Hepatocyte (in vitro differentiated cells): Measurements from ENCODE around the gene BBS4. TPM values are rescaled to one million over a fixed set of nuclear protein-coding genes. Genes with fewer than 3 reads are reported as not detected.

ENCODE experiments used
- DNase-seq: peaks from one replicate; pipeline ENCODE4 v3.0.0-alpha.2; 2016; ENCODE audit warnings: low spot score
- H2AFZ ChIP-seq: fragments of 200-600 bp; sonication (generic); 2 replicates; pipeline ENCODE4 v1.6.0; 2016; ENCODE audit warnings: antibody characterized with exemption, mild to moderate bottlenecking
- H3K27ac ChIP-seq: fragments of 200-600 bp; sonication (generic); 2 replicates; pipeline ENCODE4 v1.5.1; 2016; ENCODE audit warnings: mild to moderate bottlenecking
- H3K27me3 ChIP-seq: fragments of 200-600 bp; sonication (generic); 2 replicates; pipeline ENCODE4 v1.6.1; 2016
- H3K36me3 ChIP-seq: fragments of 200-600 bp; sonication (generic); replicated peaks from 2 replicates; pipeline ENCODE4 v1.5.1; 2016; ENCODE audit warnings: low read depth; ENCODE audit not compliant: insufficient read depth
- H3K4me1 ChIP-seq: fragments of 200-600 bp; sonication (generic); 2 replicates; pipeline ENCODE4 v1.5.1; 2016; ENCODE audit warnings: mild to moderate bottlenecking, moderate library complexity; ENCODE audit not compliant: insufficient read depth
- H3K4me2 ChIP-seq: fragments of 200-600 bp; sonication (generic); 2 replicates; pipeline ENCODE4 v1.6.0; 2016
- H3K4me3 ChIP-seq: fragments of 200-600 bp; sonication (generic); 2 replicates; pipeline ENCODE4 v1.5.1; 2016; ENCODE audit warnings: mild to moderate bottlenecking
- H3K79me2 ChIP-seq: fragments of 200-600 bp; sonication (generic); 2 replicates; pipeline ENCODE4 v1.6.0; 2017; ENCODE audit warnings: mild to moderate bottlenecking
- H3K9me2 ChIP-seq: fragments of 200-600 bp; sonication (generic); replicated peaks from 2 replicates; pipeline ENCODE4 v1.6.0; 2017; ENCODE audit warnings: mild to moderate bottlenecking; ENCODE audit not compliant: insufficient read depth
- H3K9me3 ChIP-seq: fragments of 200-600 bp; sonication (generic); 2 replicates; pipeline ENCODE4 v1.5.1; 2016; ENCODE audit warnings: low read depth, mild to moderate bottlenecking
- H4K20me1 ChIP-seq: fragments of 200-600 bp; sonication (generic); 2 replicates; pipeline ENCODE4 v1.6.0; 2016; ENCODE audit warnings: mild to moderate bottlenecking; ENCODE audit not compliant: insufficient read depth, poor library complexity, severe bottlenecking
- EZH2 ChIP-seq: fragments of 200-600 bp; sonication (generic); IDR thresholded peaks from 2 replicates; pipeline ENCODE4 v1.6.1; 2016; ENCODE audit warnings: antibody characterized with exemption, mild to moderate bottlenecking, borderline replicate concordance
- EZH2phosphoT487 ChIP-seq: fragments of 200-600 bp; sonication (generic); IDR thresholded peaks from one replicate; pipeline ENCODE4 v1.6.1; 2018; ENCODE audit warnings: antibody characterized with exemption, mild to moderate bottlenecking, low read depth, moderate library complexity; ENCODE audit not compliant: unreplicated experiment, severe bottlenecking
- WGBS: methylation state at CpG from one replicate; pipeline ENCODE4 v1.1.6; 2016; ENCODE audit warnings: low lambda C conversion rate; ENCODE audit errors: missing lambda C conversion rate; 5-methylcytosine and 5-hydroxymethylcytosine counted together
- polyA plus RNA-seq: library from polyadenylated mRNA; unstranded; fragments of >200 nt; fragmentation: Nextera tagmentation; extraction: Ambion mirVana; gene quantifications from 2 replicates; pipeline ENCODE4 v1.2.1, GENCODE V29; 2016
- total RNA-seq: library from RNA; depleted of rRNA; stranded (reverse); fragments of >200 nt; gene quantifications from 2 replicates; pipeline ENCODE4 v1.2.3, GENCODE V29; 2014
- TF ChIP-seq, protein P1 (sequence below): fragments of 200-600 bp; sonication (generic); IDR thresholded peaks from 2 replicates; pipeline ENCODE4 v1.5.1; 2016; ENCODE audit warnings: antibody characterized with exemption, mild to moderate bottlenecking; ENCODE audit not compliant: poor library complexity

Gene BBS4
- total and polyA plus RNA-seq, 2 experiments from 2014 or later = 18.1 to 28.3 TPM

- TF ChIP-seq EZH2 = no peak
- TF ChIP-seq EZH2phosphoT487 = no peak
- TF ChIP-seq, protein P1, sequence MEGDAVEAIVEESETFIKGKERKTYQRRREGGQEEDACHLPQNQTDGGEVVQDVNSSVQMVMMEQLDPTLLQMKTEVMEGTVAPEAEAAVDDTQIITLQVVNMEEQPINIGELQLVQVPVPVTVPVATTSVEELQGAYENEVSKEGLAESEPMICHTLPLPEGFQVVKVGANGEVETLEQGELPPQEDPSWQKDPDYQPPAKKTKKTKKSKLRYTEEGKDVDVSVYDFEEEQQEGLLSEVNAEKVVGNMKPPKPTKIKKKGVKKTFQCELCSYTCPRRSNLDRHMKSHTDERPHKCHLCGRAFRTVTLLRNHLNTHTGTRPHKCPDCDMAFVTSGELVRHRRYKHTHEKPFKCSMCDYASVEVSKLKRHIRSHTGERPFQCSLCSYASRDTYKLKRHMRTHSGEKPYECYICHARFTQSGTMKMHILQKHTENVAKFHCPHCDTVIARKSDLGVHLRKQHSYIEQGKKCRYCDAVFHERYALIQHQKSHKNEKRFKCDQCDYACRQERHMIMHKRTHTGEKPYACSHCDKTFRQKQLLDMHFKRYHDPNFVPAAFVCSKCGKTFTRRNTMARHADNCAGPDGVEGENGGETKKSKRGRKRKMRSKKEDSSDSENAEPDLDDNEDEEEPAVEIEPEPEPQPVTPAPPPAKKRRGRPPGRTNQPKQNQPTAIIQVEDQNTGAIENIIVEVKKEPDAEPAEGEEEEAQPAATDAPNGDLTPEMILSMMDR = no peak
- WGBS = 96% methylated on average over 2 of the region's 2 CpGs
Observed at GRCh38 chr15:72749700-72750099, 63.7 kb downstream of the BBS4 start.

DNA sequence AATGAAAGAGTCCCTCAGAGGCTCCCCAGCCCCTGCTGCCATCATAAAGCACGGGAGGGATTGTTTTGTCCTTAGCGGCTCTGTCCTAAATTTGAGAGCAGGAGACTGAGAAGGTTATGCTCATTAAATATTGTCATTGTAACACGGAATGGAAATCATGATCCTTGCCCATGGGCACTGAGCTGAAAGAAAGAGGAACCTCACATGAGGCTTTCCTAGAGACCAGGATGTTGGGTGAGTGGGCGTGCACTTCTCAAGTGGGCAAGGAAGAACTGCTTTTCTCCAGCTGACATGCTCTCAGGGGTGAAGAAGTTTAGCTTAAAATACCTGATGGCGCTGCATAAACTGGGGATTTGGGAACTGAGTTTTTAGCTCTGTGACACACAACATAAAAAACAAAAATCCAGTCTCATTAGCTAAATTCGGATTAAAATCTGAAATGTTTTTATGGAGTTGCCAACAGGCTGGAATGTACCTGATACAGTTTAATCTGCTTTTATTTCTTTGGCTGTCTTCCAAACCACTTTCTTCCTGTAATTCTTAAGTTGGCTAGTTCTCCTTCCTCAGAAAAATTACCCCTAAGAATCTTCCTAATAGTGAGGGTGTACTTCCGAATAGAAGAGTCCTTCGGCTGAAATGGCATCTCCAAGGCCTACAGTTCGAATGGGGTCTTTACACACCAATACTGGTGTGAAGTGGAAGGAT, 65.9 kb downstream of the BBS4 start:
- Histone ChIP-seq H3K27me3 (no peaks in the 10 kb centered on the region), H4K20me1 (no peaks in the 10 kb centered on the region), H3K4me2 (no peak overlapping the region), H3K9me2 (no peaks in the 10 kb centered on the region), H3K4me1 (no peaks in the 10 kb centered on the region), H3K4me3 (no peak overlapping the region), H3K27ac (no peak overlapping the region), H2AFZ (no peak overlapping the region), H3K9me3 (no peaks in the 10 kb centered on the region), H3K36me3 (no peaks in the 10 kb centered on the region), H3K79me2 (no peaks in the 10 kb centered on the region)
- 97% methylated on average over 9 of the region's 9 CpGs for WGBS
- no peak for DNase-seq
- TF ChIP-seq EZH2phosphoT487 (no peak), EZH2 (no peak)
- TF ChIP-seq, protein P1 = no peak

More at GRCh38 chr15:72749700-72750099, 63.7 kb downstream of the BBS4 start:
- Histone ChIP-seq H3K4me2 (no peak overlapping the region), H4K20me1 (no peaks in the 10 kb centered on the region), H3K79me2 (no peaks in the 10 kb centered on the region), H3K27me3 (no peaks in the 10 kb centered on the region), H3K9me2 (no peaks in the 10 kb centered on the region), H3K4me1 (no peaks in the 10 kb centered on the region), H3K4me3 (no peak overlapping the region), H3K9me3 (no peaks in the 10 kb centered on the region), H2AFZ (no peak overlapping the region), H3K36me3 (no peaks in the 10 kb centered on the region), H3K27ac (no peak overlapping the region)
- no peak for DNase-seq

DNA sequence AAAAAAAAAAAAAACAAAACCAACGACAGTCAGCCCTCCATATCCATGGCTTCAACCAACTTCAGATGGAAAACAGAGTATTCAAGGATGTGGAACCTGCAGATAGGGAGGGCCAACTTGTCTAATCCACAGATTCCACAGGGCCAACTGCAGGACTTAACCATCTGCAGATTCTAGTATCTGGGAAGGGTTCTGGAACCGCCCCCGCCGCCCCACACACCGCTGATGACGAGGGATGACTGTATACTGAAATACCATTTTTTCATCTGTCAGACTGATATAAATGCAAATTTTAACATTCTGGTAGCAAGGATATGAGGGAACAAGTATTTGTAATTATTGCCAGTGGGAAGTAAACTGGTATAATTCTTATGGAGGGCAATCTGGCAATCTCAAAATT, 68.1 kb downstream of the BBS4 start:
- no peak overlapping the region for H3K4me2 ChIP-seq
- no peaks in the 10 kb centered on the region for H3K36me3 ChIP-seq
- H3K9me2 ChIP-seq = no peaks in the 10 kb centered on the region
- H3K27me3 ChIP-seq = no peaks in the 10 kb centered on the region
- no peaks in the 10 kb centered on the region for H3K9me3 ChIP-seq
- H3K27ac ChIP-seq = no peak overlapping the region
- 96% methylated on average over 6 of the region's 6 CpGs for WGBS
- no peak overlapping the region for H3K4me3 ChIP-seq
- no peak overlapping the region for H2AFZ ChIP-seq
- no peak for DNase-seq
- no peaks in the 10 kb centered on the region for H3K4me1 ChIP-seq
- H4K20me1 ChIP-seq = no peaks in the 10 kb centered on the region
- TF ChIP-seq EZH2 = no peak
- TF ChIP-seq, protein P1 = no peak
- no peak for TF ChIP-seq EZH2phosphoT487
- no peaks in the 10 kb centered on the region for H3K79me2 ChIP-seq
